A549 (cell line): ENCODE data around the gene SUPT20H. TPM values are rescaled to one million over a fixed set of nuclear protein-coding genes. Genes with fewer than 3 reads are reported as not detected.

Experiments
- ATAC-seq, 2 experiments: fragments of 200-7000 bp in 1 of 2; fragments of >200 bp in 1 of 2; cut with Nextera tagmentation in 1 of 2; cut with Tn5 transposase in 1 of 2; 3 replicates each; pipeline versions ENCODE4 v1.8.0 to v1.9.1; 2018 to 2020; ENCODE audit warnings: mild to moderate bottlenecking in 1 of 2, moderate library complexity in 1 of 2
- CTCF ChIA-PET: fragments of 300-600 bp; sonication (Branson Sonifier 250); formaldehyde crosslinking; extraction: SDS; loops from one replicate; lab custom pipeline; 2021; ENCODE audit warnings: antibody characterized with exemption, inconsistent platforms; lab: Yijun Ruan, JAX
- POLR2A ChIA-PET: fragments of 350-600 bp; formaldehyde crosslinking; extraction: SDS; loops from one replicate; lab custom pipeline; 2021; ENCODE audit warnings: antibody characterized with exemption, inconsistent platforms; lab: Yijun Ruan, JAX
- DNase-seq, 2 experiments: peaks; one replicate each; pipeline versions ENCODE4 v3.0.0 to v3.0.0-alpha.2; 2011 to 2016; ENCODE audit warnings: low read depth in 1 of 2, low spot score in 1 of 2
- FAIRE-seq: peaks from 2 replicates; lab custom pipeline; 2011; peaks lifted over from hg19 to GRCh38; lab: Jason Lieb, UNC
- H3K27ac ChIP-seq, 2 experiments: fragments of >200 bp; sonication (Bioruptor Twin); formaldehyde crosslinking; 3 replicates each; pipeline ENCODE4 v1.5.1; 2016 to 2017
- H3K4me1 ChIP-seq: fragments of >200 bp; sonication (Bioruptor Twin); formaldehyde crosslinking; 3 replicates; pipeline ENCODE4 v1.6.1; 2016
- H3K4me2 ChIP-seq: fragments of >200 bp; sonication (Bioruptor Twin); formaldehyde crosslinking; 3 replicates; pipeline ENCODE4 v1.6.1; 2016
- H3K4me3 ChIP-seq: fragments of >200 bp; sonication (Bioruptor Twin); formaldehyde crosslinking; 3 replicates; pipeline ENCODE4 v1.5.1; 2016
- H3K9me3 ChIP-seq: fragments of >200 bp; sonication (Bioruptor Twin); formaldehyde crosslinking; 3 replicates; pipeline ENCODE4 v1.6.1; 2016
- CBX8 ChIP-seq: fragments of 200-600 bp; sonication (generic); IDR thresholded peaks from 2 replicates; pipeline ENCODE4 v1.6.1; 2016
- CEBPB ChIP-seq, 2 experiments: fragments of >200 bp in 1 of 2; sonication (Bioruptor Twin) in 1 of 2; formaldehyde crosslinking in 1 of 2; IDR thresholded peaks; 2 replicates each; pipeline ENCODE4 v1.6.1; 2012 to 2016
- CHD2 ChIP-seq: fragments of 150-350 bp; IDR thresholded peaks from 2 replicates; pipeline ENCODE4 v1.6.1; 2014; ENCODE audit warnings: low read length; ENCODE audit not compliant: partially characterized antibody
- EHF ChIP-seq: fragments of 250-450 bp; sonication (Bioruptor Pico); IDR thresholded peaks from 2 replicates; pipeline ENCODE4 v1.5.0; 2020; ENCODE audit warnings: mild to moderate bottlenecking
- EHMT2 ChIP-seq: fragments of 200-600 bp; sonication (generic); IDR thresholded peaks from 2 replicates; pipeline ENCODE4 v1.6.1; 2016; ENCODE audit warnings: antibody characterized with exemption, low read depth, mild to moderate bottlenecking, moderate library complexity
- EP300 ChIP-seq, 2 experiments: fragments of >200 bp; sonication (Bioruptor Twin); formaldehyde crosslinking; IDR thresholded peaks; 2 replicates in 1 of 2; 3 replicates in 1 of 2; pipeline ENCODE4 v1.6.1; 2016 to 2017
- FOSB ChIP-seq: fragments of 250-450 bp; sonication (Bioruptor Pico); IDR thresholded peaks from 2 replicates; pipeline ENCODE4 v1.5.0; 2020; ENCODE audit warnings: mild to moderate bottlenecking, moderate library complexity
- FOXS1 ChIP-seq: fragments of 250-450 bp; sonication (Bioruptor Pico); IDR thresholded peaks from 2 replicates; pipeline ENCODE4 v1.5.0; 2020; ENCODE audit warnings: mild to moderate bottlenecking, moderate library complexity
- HEYL ChIP-seq: fragments of 250-450 bp; sonication (Bioruptor Pico); IDR thresholded peaks from 2 replicates; pipeline ENCODE4 v1.8.0; 2021; ENCODE audit warnings: mild to moderate bottlenecking, moderate library complexity
- HOXA7 ChIP-seq: fragments of 250-450 bp; sonication (Bioruptor Pico); IDR thresholded peaks from 2 replicates; pipeline ENCODE4 v1.5.0; 2020; ENCODE audit warnings: mild to moderate bottlenecking, moderate library complexity
- HOXB13 ChIP-seq: fragments of 250-450 bp; sonication (Bioruptor Pico); IDR thresholded peaks from 2 replicates; pipeline ENCODE4 v1.5.0; 2020; ENCODE audit warnings: low read depth, mild to moderate bottlenecking, moderate library complexity
- HOXB5 ChIP-seq: fragments of 250-450 bp; sonication (Bioruptor Pico); IDR thresholded peaks from 2 replicates; pipeline ENCODE4 v1.5.0; 2020; ENCODE audit warnings: mild to moderate bottlenecking, moderate library complexity
- JUN ChIP-seq, 2 experiments: fragments of >200 bp; sonication (Bioruptor Twin); formaldehyde crosslinking; IDR thresholded peaks; 2 replicates in 1 of 2; 3 replicates in 1 of 2; pipeline ENCODE4 v1.6.1; 2016 to 2017
- JUNB ChIP-seq: fragments of >200 bp; sonication (Bioruptor Twin); formaldehyde crosslinking; IDR thresholded peaks from 2 replicates; pipeline ENCODE4 v1.6.1; 2016
- KDM1A ChIP-seq: fragments of 200-600 bp; sonication (generic); IDR thresholded peaks from 2 replicates; pipeline ENCODE4 v1.6.1; 2016; ENCODE audit warnings: low read depth, mild to moderate bottlenecking
- KDM5A ChIP-seq: fragments of 200-600 bp; sonication (generic); IDR thresholded peaks from 2 replicates; pipeline ENCODE4 v1.6.1; 2016; ENCODE audit warnings: antibody characterized with exemption, mild to moderate bottlenecking
- MAFK ChIP-seq: fragments of 450-650 bp; IDR thresholded peaks from 2 replicates; pipeline ENCODE4 v1.6.1; 2014; ENCODE audit not compliant: partially characterized antibody
- MAZ ChIP-seq: fragments of 150-350 bp; IDR thresholded peaks from 2 replicates; pipeline ENCODE4 v1.6.1; 2014; ENCODE audit warnings: antibody characterized with exemption, low read depth, low read length, borderline replicate concordance
- NFE2L2 ChIP-seq: fragments of 150-350 bp; conservative IDR thresholded peaks from 2 replicates; pipeline ENCODE4 v1.6.1; 2014; ENCODE audit warnings: low read length
- NR3C1 ChIP-seq: fragments of >200 bp; sonication (Bioruptor Twin); formaldehyde crosslinking; IDR thresholded peaks from 3 replicates; pipeline ENCODE4 v1.6.1; 2017
- PHF8 ChIP-seq: fragments of 200-600 bp; sonication (generic); IDR thresholded peaks from 2 replicates; pipeline ENCODE4 v1.6.1; 2016; ENCODE audit warnings: low read depth, mild to moderate bottlenecking, antibody characterized with exemption, moderate library complexity, borderline replicate concordance
- POLR2AphosphoS2 ChIP-seq: conservative IDR thresholded peaks from 2 replicates; pipeline ENCODE4 v1.6.1; 2012; ENCODE audit warnings: low read length, improper control_type of control experiment, inconsistent platforms
- RFX5 ChIP-seq: fragments of 450-650 bp; IDR thresholded peaks from 2 replicates; pipeline ENCODE4 v1.7.1; 2014; ENCODE audit warnings: antibody characterized with exemption, mild to moderate bottlenecking, moderate library complexity
- TFCP2L1 ChIP-seq: fragments of 250-450 bp; sonication (Bioruptor Pico); IDR thresholded peaks from 2 replicates; pipeline ENCODE4 v1.5.0; 2021; ENCODE audit warnings: mild to moderate bottlenecking
- TP53 ChIP-seq: fragments of 250-450 bp; sonication (Bioruptor Pico); IDR thresholded peaks from 2 replicates; pipeline ENCODE4 v1.5.0; 2021; ENCODE audit warnings: mild to moderate bottlenecking, moderate library complexity
- ZC3H11A ChIP-seq: fragments of 450-650 bp; IDR thresholded peaks from 2 replicates; pipeline ENCODE4 v1.6.1; 2014; ENCODE audit warnings: antibody characterized with exemption, mild to moderate bottlenecking
- ZFP36 ChIP-seq: fragments of 450-650 bp; IDR thresholded peaks from 2 replicates; pipeline ENCODE4 v1.6.1; 2014; ENCODE audit warnings: borderline replicate concordance; ENCODE audit not compliant: partially characterized antibody
- ZNF302 ChIP-seq: fragments of 250-450 bp; sonication (Bioruptor Pico); IDR thresholded peaks from 2 replicates; pipeline ENCODE4 v1.9.0; 2021; ENCODE audit warnings: inconsistent platforms, mild to moderate bottlenecking, moderate library complexity
- WGBS: methylation state at CpG from one replicate; pipeline ENCODE4 v1.1.6; 2017; ENCODE audit errors: missing lambda C conversion rate; 5-methylcytosine and 5-hydroxymethylcytosine counted together
- polyA plus RNA-seq, 4 experiments: library from polyadenylated mRNA; depleted of rRNA in 3 of 4; stranded (reverse); fragments of >200 nt; fragmentation: RNase III in 1 of 4; extraction: RNeasy Plus Mini Kit Qiagen cat#74134 plus additional on column Dnase treatment in 1 of 4; gene quantifications; 2 replicates in 3 of 4; 3 replicates in 1 of 4; pipeline ENCODE4 v1.2.3, GENCODE V29; 2011 to 2017
- TF ChIP-seq, protein P1 (sequence below): IDR thresholded peaks from 2 replicates; pipeline ENCODE4 v1.6.1; 2012
- TF ChIP-seq, protein P2 (sequence below): fragments of 250-450 bp; sonication (Bioruptor Pico); IDR thresholded peaks from 2 replicates; pipeline ENCODE4 v1.5.0; 2021; ENCODE audit warnings: mild to moderate bottlenecking, moderate library complexity, borderline replicate concordance
- TF ChIP-seq, protein P3 (sequence below): fragments of 450-650 bp; IDR thresholded peaks from 2 replicates; pipeline ENCODE4 v1.6.1; 2014; ENCODE audit warnings: antibody characterized with exemption
- TF ChIP-seq, protein P4 (sequence below): fragments of 200-600 bp; sonication (generic); IDR thresholded peaks from 2 replicates; pipeline ENCODE4 v1.6.1; 2016; ENCODE audit warnings: antibody characterized with exemption, mild to moderate bottlenecking, moderate library complexity
- TF ChIP-seq, protein P5 (sequence below): fragments of >200 bp; sonication (Bioruptor Twin); formaldehyde crosslinking; IDR thresholded peaks from 2 replicates; pipeline ENCODE4 v1.6.1; 2016

The SUPT20H gene
- polyA plus RNA-seq, 2 of the 4 experiments (the other 2 are of a cell fraction) = 26.2 to 50.9 TPM

DNA sequence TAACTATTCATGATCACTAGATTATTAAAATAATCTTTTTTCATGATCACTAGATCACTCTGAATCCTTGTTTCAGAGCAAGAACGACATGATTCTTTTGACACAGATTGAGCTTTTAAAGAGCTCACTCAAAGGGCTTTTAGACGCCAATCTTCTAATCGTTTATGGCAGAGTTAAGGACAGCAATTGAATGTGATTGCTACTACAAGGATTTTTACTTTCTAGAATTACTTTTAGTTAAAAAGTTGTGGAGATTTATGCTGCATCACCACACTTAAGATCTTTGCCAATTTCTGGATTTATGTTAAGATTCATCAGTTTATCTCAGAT lies 57.6 kb downstream of the SUPT20H start:
- ATAC-seq = no peak
- 52% methylated on average over 3 of the region's 3 CpGs for WGBS
- Histone ChIP-seq H3K4me1 (peaks cover 12% of the 10 kb centered on the region), H3K4me3 (peak overlapping the region; percentile 70), H3K27ac (peak overlapping the region; percentile 96; a peak in 5 of 6 replicates), H3K4me2 (peak overlapping the region; percentile 88), H3K9me3 (no peaks in the 10 kb centered on the region)
- CTCF ChIA-PET = no interaction called here
- POLR2A ChIA-PET = no interaction called here
- DNase-seq = no peak
- FAIRE-seq = no peak
- TF ChIP-seq EP300 (IDR thresholded peaks at IDR 0.05) (no peak), ZFP36 (no peak), MAFK (no peak), TFCP2L1 (no peak), EHF (no peak), HOXB13 (CRISPR knock-in tag) (no peak), HOXB5 (CRISPR knock-in tag) (no peak), HOXA7 (CRISPR knock-in tag) (no peak), NFE2L2 (no peak), KDM5A (no peak), EHMT2 (no peak), MAZ (no peak), ZC3H11A (no peak), RFX5 (no peak), ZNF302 (CRISPR knock-in tag) (no peak)
- TF ChIP-seq, protein P1, sequence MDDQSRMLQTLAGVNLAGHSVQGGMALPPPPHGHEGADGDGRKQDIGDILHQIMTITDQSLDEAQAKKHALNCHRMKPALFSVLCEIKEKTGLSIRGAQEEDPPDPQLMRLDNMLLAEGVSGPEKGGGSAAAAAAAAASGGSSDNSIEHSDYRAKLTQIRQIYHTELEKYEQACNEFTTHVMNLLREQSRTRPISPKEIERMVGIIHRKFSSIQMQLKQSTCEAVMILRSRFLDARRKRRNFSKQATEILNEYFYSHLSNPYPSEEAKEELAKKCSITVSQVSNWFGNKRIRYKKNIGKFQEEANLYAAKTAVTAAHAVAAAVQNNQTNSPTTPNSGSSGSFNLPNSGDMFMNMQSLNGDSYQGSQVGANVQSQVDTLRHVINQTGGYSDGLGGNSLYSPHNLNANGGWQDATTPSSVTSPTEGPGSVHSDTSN = no peak
- TF ChIP-seq, protein P2, sequence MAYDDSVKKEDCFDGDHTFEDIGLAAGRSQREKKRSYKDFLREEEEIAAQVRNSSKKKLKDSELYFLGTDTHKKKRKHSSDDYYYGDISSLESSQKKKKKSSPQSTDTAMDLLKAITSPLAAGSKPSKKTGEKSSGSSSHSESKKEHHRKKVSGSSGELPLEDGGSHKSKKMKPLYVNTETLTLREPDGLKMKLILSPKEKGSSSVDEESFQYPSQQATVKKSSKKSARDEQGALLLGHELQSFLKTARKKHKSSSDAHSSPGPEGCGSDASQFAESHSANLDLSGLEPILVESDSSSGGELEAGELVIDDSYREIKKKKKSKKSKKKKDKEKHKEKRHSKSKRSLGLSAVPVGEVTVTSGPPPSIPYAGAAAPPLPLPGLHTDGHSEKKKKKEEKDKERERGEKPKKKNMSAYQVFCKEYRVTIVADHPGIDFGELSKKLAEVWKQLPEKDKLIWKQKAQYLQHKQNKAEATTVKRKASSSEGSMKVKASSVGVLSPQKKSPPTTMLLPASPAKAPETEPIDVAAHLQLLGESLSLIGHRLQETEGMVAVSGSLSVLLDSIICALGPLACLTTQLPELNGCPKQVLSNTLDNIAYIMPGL (CRISPR knock-in tag) = no peak

DNA sequence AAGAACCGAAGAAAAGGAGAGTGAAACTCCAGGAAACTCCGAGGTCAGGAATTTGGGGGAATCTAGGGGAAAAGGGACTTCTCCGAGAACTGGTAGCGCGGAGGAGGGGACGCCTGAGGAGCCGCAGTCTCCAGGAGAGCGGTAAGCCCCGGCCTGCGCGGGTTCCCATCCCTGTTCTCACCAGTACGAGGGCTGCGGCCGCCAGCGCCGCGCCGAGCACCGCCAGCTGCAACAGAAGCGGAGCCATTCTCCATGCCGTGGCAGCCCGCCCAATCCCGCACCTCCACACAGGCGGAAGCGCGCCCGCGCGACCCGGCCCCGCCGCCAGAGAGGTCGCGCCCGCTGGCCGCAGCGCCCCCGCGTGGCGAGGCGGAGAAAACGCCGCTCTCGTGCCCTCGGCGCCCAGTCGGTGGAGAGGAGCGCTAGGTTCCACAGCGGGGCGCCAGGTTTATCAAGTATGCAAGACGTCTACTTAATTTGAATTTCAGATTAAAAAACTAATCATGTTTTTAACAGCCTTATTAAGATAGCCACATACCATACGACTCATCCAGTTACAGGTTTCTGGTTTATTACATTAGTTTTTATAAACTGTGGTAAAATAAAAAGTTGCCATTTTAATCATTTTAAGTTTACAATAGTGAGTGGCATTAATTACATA lies 60.3 kb downstream of the SUPT20H start, which contains the start of gene ALG5:
TSS of gene ALG5 (minus strand) at position 287 of the 661 bp plus-strand sequence. CDS start at position 247, 40 bp downstream.
- CTCF ChIA-PET = interaction anchor here (0.6 to 2.3 kb wide), 5 partner anchors 9 to 848 kb away, joined by 3 to 8 read pairs (median 3); no protein-coding TSS in a partner anchor
- H3K4me3 ChIP-seq = peak within 1 kb of the TSS; percentile 70
- no peaks in the 10 kb centered on the region for H3K9me3 ChIP-seq
- DNase-seq (peak; percentile 42 to 83), FAIRE-seq (no peak), ATAC-seq (peak; percentile 73 to 82)
- POLR2A ChIA-PET = interaction anchor here (0.8 to 1.6 kb wide), 3 partner anchors 13 to 654 kb away, joined by 3 to 5 read pairs (median 4); no protein-coding TSS in a partner anchor
- H3K4me2 ChIP-seq = peak within 1 kb of the TSS; percentile 95
- WGBS = under 1% methylated on average over 19 of the region's 52 CpGs
- H3K4me1 ChIP-seq = peaks cover 12% of the 10 kb centered on the region
- H3K27ac ChIP-seq = peak within 1 kb of the TSS; percentile 96
- TF ChIP-seq, protein P3, sequence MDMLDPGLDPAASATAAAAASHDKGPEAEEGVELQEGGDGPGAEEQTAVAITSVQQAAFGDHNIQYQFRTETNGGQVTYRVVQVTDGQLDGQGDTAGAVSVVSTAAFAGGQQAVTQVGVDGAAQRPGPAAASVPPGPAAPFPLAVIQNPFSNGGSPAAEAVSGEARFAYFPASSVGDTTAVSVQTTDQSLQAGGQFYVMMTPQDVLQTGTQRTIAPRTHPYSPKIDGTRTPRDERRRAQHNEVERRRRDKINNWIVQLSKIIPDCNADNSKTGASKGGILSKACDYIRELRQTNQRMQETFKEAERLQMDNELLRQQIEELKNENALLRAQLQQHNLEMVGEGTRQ = no peak
- TF ChIP-seq HOXB5 (CRISPR knock-in tag) (no peak), POLR2AphosphoS2 (no peak), CHD2 (no peak), HOXA7 (CRISPR knock-in tag) (no peak), JUNB (no peak), TP53 (CRISPR knock-in tag) (no peak), FOSB (CRISPR knock-in tag) (no peak), NR3C1 (no peak), PHF8 (peak; percentile 81; the same call in 1 of the 2 replicates), CEBPB (IDR thresholded peaks at IDR 0.05) (no peak), JUN (IDR thresholded peaks at IDR 0.05) (peak; percentile 35 to 74; a peak in 3 of 5 replicates), EP300 (IDR thresholded peaks at IDR 0.05) (no peak), HEYL (no peak), FOXS1 (CRISPR knock-in tag) (no peak), KDM1A (no peak), EHMT2 (no peak), CBX8 (no peak)
- TF ChIP-seq, protein P4, sequence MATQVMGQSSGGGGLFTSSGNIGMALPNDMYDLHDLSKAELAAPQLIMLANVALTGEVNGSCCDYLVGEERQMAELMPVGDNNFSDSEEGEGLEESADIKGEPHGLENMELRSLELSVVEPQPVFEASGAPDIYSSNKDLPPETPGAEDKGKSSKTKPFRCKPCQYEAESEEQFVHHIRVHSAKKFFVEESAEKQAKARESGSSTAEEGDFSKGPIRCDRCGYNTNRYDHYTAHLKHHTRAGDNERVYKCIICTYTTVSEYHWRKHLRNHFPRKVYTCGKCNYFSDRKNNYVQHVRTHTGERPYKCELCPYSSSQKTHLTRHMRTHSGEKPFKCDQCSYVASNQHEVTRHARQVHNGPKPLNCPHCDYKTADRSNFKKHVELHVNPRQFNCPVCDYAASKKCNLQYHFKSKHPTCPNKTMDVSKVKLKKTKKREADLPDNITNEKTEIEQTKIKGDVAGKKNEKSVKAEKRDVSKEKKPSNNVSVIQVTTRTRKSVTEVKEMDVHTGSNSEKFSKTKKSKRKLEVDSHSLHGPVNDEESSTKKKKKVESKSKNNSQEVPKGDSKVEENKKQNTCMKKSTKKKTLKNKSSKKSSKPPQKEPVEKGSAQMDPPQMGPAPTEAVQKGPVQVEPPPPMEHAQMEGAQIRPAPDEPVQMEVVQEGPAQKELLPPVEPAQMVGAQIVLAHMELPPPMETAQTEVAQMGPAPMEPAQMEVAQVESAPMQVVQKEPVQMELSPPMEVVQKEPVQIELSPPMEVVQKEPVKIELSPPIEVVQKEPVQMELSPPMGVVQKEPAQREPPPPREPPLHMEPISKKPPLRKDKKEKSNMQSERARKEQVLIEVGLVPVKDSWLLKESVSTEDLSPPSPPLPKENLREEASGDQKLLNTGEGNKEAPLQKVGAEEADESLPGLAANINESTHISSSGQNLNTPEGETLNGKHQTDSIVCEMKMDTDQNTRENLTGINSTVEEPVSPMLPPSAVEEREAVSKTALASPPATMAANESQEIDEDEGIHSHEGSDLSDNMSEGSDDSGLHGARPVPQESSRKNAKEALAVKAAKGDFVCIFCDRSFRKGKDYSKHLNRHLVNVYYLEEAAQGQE = no peak
- TF ChIP-seq, protein P5, sequence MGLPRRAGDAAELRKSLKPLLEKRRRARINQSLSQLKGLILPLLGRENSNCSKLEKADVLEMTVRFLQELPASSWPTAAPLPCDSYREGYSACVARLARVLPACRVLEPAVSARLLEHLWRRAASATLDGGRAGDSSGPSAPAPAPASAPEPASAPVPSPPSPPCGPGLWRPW = no peak
